Islet precursor cell (in vitro differentiated cells): ENCODE results near the gene INPPL1.

Source experiments
- DNase-seq: peaks from one replicate; pipeline ENCODE4 v3.0.0-alpha.2; 2018

Gene INPPL1

DNA sequence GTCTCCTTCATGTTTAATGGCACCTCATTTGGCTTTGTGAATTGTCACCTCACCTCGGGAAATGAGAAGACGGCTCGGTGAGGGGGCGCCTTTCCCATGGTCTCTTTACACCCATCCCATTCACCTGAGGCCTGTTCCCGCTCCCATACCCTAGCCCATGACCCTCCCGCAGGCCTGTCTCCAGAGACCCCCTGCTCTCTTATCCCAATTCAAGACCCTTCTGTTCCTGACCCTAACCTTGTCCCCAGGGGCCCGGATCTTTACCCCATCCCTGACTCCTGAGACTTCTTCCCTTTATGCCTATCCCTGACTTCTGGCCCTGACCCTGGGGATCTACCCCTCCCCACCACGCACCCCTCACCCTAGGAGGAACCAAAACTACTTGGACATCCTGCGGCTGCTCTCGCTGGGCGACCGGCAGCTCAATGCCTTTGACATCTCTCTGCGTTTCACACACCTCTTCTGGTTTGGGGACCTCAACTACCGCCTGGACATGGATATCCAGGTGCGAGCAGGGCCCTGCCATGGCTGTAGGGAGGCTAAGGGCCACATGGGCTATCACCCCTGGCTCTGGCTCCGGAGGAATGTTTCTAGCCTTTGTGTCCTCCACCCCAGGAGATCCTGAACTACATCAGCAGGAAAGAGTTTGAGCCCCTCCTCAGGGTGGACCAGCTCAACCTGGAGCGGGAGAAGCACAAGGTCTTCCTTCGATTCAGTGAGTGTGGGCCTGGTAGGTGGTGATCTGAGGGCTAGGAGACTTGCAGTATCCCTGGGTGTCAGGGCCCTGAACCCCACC is 7.9 kb downstream of the INPPL1 start:
- peak; percentile 43 for DNase-seq

DNA sequence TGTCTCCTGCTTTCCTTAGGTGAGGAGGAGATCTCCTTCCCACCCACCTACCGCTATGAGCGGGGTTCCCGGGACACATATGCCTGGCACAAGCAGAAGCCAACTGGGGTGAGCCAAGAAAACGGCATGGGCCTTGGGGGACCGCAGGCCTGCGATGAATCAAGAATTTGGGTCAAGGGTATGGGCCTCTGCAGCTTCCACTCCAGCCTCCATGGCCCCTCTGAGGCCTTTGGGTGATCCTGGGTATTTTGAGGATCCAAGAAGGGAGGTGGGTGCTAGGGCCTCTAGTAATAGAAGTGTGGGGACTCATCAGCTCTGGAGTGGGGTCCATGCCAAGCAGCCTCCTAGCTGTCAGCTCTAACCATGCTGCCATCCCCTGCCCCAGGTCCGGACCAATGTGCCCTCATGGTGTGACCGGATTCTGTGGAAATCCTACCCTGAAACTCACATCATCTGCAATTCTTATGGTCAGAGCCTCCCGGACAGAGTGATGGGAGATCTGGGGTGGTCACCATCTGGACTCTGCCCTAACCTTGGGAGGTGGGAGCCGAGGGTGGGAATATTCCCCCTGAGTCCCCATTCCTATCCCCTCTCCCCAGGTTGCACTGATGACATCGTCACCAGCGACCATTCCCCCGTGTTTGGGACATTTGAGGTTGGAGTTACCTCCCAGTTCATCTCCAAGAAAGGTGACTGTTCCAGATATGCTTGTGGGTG is 8.6 kb downstream of the INPPL1 start:
- DNase-seq: peak; percentile 45

DNA sequence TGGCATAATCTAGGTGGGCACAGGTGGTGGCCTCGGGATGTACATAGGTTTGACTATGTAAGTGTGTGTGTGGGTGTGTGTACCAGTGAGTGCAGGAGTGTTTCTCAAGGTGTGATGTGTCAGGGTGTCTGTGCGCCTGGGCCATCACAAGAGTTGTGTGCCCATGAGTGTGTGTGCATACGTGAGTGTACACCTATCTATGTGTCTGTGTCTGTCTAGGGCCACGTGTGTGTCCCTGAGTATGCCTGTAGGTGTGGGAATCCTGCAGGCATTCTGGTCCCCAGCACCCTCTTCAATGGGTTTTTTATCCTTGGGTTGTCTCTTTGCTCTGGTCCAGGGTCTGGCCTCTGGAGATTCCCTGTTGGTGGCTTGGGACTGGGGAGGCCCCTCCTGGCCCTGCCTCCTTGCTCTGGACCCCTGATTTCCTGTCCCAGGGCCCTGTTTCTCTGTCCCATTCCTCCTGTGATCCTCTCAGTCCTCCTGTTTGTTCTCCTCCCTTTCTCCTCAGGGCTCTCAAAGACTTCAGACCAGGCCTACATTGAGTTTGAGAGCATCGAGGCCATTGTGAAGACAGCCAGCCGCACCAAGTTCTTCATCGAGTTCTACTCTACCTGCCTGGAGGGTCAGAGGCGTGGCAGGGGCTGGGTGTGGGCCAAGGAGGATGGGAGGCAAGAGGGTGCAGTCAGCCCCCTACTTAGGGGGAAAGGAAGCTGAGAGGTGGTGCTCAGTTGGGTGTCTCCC is 9.4 kb downstream of the INPPL1 start:
- DNase-seq: no peak

DNA sequence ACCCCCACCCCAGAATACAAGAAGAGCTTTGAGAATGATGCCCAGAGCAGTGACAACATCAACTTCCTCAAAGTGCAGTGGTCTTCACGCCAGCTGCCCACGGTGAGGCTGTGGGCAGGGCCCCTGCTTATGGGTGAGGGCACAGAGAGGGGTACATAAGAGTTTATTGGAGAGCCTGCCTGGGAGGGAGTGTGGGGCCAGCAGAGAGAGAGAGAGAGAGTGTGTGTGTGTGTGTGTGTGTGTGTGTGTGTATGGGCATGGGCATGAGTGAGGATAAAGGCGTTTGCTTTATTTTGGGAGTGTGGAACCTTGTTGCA is 9.9 kb downstream of the INPPL1 start:
- no peak for DNase-seq

DNA sequence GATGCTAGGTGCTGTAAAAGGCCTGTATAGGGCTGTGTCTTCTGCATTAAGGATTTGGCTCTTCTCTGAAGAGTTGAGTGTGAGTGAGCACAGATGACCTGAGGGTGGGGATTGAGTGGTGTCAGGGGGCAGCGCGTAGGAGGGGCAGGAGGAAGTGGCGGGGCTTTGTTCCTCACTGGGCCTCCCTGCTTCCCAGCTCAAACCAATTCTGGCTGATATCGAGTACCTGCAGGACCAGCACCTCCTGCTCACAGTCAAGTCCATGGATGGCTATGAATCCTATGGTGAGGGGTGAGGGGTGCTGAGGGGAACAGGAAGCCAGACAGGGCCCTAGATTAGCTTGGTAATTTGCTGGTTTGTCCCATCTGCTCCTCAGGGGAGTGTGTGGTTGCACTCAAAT is 10.4 kb downstream of the INPPL1 start:
- no peak for DNase-seq

DNA sequence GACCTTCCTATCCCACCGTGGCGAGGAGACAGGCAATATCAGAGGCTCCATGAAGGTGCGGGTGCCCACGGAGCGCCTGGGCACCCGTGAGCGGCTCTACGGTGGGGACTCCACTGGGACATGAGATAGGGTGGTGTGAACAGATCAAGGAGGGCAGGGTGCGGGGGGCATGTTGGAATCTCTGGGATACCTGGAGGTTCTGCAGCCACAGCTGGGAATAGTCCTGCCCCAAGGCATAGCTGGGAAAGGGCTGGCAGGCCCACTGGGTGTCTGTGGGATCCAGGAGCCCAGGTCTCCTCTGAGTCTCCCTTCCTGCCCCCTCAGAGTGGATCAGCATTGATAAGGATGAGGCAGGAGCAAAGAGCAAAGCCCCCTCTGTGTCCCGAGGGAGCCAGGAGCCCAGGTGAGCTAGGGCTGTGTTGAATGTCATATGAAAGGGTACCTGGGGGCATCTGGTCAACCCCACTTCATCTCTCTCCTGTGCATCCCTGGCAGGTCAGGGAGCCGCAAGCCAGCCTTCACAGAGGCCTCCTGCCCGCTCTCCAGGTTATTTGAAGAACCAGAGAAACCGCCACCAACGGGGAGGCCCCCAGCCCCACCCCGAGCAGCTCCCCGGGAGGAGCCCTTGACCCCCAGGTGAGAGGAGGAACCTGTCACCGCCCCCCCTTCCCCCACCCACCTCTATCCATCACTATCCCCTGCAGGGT is 10.9 kb downstream of the INPPL1 start:
- peak; percentile 48 for DNase-seq

DNA sequence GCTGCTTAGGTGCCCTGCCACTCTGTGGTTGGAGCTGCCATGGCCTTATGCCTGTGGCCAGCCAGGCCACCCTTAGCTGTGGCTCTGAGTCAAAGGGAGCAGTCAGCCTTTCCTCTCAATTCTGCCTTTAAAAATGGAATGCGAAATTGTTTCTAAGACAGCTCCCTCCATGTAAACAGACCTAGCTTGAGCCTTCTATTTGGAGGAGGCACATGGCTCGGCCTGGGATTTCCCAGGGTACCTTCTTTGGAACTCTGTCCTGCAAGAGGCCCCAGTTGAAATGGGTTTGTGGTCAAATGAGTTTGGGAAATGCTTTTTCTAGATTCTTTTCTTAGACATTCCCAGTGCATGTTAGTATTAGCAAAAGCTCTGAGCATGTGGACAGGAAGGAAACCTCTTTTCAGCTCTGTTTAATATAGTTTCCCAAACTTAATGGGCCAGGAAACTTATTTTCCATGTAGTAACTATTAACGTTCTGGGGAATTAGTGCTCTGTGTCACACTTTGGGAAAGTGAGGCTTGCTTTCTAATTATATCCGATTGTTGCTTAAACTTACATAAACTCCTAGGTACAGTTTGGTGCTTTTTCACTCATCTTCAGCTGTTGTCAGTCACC is 11.6 kb downstream of the INPPL1 start:
- no peak for DNase-seq

DNA sequence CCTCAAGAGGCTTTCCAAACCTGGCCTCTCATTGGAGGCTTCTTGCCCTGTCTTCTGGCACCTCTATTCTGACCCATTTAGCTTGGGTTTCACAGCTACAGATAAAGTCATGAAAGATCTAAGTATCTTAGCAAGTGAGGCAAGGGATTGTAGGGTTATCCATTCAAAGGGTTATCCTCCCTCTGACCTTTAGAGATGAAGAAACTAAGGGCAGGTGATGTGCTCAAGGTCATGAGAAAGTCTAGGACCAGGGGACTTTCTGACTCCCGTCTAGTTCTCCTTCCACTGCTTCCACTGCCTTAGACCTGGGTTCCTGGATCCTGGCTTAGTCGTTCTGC is 12.2 kb downstream of the INPPL1 start:
- no peak for DNase-seq

DNA sequence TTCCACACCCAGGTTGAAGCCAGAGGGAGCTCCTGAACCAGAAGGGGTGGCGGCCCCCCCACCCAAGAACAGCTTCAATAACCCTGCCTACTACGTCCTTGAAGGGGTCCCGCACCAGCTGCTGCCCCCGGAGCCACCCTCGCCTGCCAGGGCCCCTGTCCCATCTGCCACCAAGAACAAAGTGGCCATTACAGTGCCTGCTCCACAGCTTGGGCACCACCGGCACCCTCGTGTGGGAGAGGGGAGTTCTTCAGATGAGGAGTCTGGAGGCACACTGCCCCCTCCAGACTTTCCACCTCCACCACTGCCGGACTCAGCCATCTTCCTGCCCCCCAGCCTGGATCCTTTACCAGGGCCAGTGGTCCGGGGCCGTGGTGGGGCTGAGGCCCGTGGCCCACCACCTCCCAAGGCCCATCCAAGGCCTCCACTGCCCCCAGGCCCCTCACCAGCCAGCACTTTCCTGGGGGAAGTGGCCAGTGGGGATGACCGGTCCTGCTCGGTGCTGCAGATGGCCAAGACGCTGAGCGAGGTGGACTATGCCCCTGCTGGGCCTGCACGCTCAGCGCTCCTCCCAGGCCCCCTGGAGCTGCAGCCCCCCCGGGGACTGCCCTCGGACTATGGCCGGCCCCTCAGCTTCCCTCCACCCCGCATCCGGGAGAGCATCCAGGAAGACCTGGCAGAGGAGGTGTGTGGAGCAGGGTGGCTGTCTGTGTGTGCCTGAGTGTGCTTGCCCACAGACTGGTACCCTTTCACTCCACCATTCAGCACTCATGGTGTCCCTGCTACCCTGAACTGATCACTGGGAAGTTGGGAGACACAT is 12.8 kb downstream of the INPPL1 start:
- DNase-seq: peak; percentile 64

DNA sequence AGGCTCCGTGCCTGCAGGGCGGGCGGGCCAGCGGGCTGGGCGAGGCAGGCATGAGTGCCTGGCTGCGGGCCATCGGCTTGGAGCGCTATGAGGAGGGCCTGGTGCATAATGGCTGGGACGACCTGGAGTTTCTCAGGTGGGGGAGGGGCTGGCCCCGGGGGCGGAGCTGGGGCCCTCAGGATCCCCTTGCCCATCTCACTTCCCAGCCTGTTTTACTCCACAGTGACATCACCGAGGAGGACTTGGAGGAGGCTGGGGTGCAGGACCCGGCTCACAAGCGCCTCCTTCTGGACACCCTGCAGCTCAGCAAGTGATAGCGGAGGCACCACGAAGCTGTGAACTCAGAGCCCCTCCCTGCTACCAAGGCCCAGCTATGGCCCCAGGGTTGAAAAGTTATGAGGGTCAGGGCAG is 13.5 kb downstream of the INPPL1 start:
- DNase-seq: peak; percentile 96

DNA sequence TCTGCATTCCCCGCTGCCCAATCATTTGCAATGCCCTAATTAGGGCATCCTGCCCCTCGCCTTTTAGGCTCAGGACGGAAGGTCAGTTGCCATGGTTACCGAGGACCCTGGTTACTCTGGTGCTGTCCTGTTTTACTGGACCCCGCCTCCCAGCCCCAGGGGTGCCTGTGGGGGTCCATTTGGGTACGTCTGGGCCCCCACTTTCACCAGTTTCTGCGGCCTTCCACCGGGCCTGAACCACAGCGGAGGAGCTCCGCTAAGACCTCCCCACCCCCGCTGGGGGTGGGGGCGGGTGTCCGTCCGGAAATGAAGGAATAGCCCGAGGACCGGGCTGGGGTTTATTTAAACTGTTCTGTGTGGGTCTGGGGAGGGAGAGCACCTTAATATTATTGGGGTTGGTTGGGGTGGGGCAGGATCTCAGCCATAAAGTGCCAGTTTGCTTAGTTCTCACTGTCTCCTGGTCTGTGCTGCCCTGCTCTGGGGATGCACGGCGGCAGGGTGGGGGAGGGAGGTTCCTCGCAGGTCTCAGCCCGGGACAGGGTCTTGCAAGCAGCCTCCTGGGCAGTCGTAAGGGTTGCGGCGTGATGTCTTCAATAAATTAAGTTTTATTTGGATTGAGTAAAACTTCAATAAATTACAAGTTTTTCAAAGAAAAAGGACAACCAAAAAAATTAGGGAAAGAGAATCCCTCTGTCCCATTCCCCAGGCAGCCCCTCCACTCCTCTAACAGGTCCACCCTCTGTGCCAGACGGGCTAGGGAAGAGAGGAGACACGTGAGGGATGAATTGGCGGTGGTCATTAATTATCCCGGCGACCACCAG is 14.1 kb downstream of the INPPL1 start:
- peak; percentile 59 for DNase-seq

DNA sequence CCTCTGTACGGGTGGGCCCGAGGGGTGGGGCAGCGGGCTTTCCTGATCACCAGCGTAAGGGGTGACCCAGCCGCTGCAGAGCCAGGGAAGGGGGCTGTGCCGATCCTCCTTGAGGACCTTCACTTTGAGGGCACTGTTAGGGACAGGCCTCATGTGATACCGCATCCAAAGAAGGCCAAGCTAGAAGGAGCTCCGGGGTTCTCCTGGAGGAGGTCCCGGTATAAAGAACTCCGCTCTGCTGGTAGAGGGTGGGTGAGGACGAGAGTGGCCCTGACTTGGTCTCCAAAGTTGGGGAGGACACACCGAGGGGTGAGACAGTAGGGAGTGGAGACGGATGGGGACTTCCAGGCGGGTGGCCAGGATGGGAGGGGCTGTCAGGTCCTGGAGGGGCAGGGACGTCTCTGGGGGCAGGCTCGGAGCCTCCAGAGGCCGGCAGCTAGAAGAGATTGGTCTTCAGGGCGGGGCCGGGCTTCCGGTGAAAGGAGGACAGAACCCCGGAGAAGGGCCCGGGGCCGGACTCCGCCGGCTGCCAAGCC is 14.8 kb downstream of the INPPL1 start:
- DNase-seq: peak; percentile 78

DNA sequence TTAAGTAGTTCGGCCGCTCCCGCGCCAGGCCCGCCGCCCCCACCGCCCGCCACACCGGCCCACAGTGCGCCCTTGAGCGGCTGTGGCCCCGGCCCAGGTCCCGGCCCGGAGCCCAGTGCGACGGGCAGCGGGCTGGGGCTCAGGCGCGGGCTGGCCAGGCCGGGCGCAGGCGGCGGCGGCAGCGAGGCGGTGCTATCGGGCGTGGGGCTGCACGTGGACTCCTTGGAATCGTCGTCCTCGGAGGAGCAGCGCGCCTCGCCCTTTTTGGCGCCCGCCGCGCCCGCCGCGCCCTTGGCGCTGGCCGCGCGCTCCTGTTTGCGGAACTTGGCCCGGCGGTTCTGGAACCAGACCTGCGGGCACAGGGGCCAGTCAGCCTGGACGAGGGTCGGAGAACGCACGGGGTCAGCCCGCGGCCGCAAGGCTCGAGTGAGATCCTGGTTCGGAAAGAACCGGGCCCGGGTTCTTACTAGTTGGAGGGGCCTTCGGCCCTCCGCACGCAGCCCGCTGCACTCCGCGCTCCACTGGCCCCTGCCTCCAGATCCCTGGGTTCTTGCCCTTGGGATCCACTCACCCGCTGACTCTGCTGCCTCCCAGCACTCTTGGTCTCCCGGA is 15.4 kb downstream of the INPPL1 start:
- DNase-seq: peak; percentile 57

DNA sequence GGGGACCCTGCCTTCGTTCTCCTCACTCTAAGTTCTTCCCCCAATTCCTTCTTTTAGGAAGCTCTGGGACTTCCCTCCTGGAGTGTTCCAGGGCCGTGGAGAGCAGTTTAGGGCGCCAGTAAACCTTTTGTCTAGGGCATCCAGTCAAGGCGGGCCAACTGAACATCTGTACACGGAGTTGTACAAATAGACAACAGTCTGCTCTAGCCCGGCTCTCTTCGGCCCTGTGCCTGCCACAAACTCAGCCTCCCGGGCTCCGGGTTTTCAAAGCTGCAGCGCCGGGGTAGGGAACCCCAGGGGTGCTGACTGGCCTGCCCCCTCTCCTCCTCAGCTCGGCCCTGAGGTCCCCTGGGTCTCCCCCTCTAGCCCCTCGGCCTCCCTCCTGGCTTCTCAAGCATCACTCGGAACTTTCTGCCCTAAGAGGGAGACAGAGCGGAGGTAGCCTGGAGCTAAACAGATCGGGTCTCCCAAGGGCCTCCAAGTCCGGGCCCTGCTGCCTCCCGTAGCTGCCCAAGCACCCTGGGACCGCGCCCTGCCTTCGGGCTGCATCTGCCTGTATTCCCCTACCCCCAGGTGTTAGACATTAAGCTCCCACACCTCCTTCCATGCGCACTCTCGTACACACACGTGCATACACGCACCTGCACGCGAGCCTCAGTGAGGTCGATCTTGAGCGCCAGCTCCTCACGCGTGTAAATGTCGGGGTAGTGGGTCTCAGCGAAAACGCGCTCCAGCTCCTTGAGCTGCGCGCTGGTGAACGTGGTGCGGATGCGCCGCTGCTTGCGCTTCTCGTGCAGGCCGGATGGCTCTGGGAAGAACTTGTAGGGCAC is 16.1 kb downstream of the INPPL1 start:
- peak; percentile 65 for DNase-seq

DNA sequence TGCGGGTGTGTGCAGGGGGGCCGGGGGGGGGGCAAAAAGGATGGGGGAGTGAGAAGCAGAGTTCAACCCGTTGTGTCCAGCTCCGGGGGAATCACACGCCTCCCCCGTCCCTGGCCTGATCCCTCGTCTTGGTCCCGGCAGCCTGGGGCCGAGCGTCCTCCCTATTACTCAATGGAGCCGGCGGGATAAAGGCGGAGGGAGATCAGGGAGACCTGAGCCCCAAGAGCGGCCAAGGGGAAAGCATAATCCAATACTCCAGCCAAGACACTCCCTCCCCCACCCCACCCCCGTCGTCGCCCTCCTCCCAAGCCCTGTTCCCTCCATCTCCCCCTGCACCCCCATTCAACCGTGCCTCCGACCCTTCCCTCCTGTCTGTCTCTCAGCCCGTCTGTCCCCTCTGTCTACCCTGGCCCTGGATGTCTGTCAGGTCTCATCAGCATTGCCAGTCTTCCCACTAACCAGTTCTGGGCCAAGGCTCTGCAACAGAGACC is 16.8 kb downstream of the INPPL1 start:
- peak; percentile 54 for DNase-seq

DNA sequence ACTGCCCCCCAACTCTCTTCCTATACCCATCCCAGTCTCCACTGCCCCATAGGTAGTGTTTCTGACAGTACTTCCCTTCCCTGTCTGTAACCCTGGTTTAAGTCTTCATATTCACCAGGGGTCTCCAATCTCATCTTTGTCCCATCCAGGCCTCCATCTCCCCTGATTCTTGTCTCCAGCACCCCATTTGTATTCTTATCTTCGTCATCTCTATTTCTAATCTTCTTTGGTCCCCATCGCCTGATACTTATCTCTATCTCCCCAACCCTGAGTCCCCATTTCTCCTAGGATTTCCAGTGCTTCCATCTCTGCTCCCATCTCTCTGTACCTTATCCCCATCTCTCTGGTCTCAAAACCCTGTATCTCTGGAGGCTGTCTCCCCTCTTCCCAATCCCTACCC is 17.6 kb downstream of the INPPL1 start:
- DNase-seq: no peak

DNA sequence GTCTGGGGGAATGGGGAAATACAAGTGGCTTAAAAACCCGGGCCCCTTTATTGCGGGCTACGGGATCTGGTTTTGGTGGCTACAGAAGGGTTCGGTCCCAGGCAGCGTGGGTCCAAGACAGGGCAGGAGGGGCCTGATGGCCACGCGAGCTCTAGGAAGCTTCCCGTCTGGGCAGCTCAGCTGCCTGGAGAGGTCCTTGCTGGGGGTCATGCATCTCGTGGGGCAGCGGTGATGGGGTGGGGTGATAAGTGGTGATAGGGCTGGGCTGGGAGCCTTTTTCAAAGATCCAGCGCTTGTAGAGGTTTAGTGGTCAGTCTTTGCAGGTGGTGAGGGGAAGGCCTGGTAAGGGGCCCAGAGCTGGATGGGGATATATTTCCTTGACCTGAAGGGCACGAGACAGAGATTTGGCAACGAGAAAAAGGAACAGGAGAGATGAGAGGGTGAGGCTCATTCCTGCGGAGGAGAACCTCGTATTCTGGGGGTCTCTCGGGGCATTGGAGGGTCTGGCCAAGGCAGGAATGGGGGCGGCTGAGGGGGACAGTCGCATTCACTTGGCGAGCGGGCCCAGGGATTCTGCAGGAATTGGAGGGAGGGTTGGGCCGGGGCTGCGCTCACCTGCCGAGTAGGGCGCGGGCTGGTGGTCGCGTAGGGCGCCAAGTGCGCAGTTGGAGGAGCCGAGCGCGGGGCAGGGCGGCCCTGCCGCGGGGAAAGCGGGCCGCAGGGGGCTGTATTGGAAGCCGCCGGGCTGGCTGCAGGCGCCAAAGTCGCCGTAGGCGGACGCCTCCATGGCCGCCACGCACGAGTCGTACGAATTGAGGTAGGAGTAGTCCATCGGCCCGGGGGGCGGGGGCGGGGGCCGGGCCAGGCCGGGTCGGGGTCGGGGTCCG is 18.8 kb downstream of the INPPL1 start:
- peak; percentile 52 for DNase-seq

DNA sequence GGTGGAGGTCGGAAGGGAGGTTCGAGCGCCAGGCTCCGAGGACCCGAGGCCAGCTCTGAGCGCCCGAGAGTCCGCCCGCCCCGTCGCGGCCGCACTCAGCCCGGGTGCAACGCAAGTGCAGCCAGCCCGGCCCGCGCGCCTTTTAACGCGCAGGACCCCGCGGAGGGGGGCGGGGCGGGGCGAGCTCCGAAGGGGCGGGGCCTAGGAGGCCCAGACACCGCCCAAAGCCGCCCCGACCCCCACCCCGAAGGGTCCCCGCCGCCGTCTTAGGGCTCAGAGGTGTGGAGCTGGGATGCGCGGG is 19.4 kb downstream of the INPPL1 start, which contains the start of gene PHOX2A:
Gene PHOX2A, minus strand, starts transcription at position 117 of the 301 bp plus-strand sequence. CDS start 172 bp downstream, outside the sequence.
- DNase-seq: peak; percentile 60
